Breast epithelium (tissue), 3 donors: ENCODE measurements around the gene FAM83F.

Experiments used
- CTCF ChIP-seq, 3 donors: fragments of 450-650 bp; IDR thresholded peaks; one replicate each; pipeline ENCODE4 v1.5.1; 2016 to 2017; ENCODE audit warnings: antibody characterized with exemption in 3 of 3, mild to moderate bottlenecking in 3 of 3, moderate library complexity in 3 of 3
- POLR2A ChIP-seq: fragments of 450-650 bp; IDR thresholded peaks from one replicate; pipeline ENCODE4 v1.6.1; 2016; ENCODE audit warnings: antibody characterized with exemption, mild to moderate bottlenecking, moderate library complexity

DNA sequence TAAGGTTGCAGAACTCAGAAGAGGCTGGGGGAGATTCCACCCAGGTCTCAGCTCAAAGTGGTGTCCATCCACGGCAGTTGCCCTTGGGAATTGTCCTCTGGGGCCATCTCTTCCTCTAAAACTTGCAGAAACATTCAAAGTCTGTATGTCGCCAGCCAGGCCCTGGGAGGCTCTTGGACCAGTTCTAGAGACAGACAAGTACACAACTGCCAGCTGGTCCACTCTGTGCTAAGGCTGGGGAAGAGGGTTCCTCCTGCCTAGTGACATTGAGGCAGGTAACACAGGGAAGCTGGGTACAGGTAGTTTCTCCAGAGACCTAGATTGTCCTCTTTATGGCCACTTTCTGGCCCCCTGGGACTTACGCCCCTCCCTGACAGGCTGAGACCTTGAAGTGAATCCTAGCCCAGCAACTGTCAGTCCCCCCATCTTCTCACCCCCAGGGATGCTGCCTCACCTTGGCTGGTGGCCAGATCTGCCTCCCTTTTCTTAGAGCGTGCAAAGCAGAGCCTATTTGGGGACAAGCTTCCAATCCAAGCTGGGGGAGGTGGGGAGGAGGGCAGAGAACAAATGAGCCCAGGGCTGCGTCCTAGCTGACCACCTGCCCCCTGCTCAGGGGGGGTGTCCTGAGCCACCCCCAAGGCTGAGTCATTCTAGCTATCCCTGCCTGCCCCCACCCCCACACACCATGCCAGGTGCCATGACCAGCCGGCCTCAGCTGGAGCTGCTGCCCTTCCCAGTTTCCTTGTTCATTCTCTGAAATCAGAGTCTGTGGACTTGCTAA, 8.4 kb downstream of the FAM83F start:
- no peak for TF ChIP-seq CTCF (IDR thresholded peaks at IDR 0.05)
- no peak for TF ChIP-seq POLR2A
